ENCODE data around the gene UBL4A. TPM values are rescaled to one million over a fixed set of nuclear protein-coding genes. Genes with fewer than 3 reads are reported as not detected.

UBL4A gene
- total and polyA plus RNA-seq, 9 of the 15 experiments (the other 6 are each of a cell fraction or from before 2014, with no cell fraction given): 15.2 to 140 (median 100) TPM

- BruUV-seq (replicated peaks): no TSS peak
- 90% methylated on average over 3 of the region's 5 CpGs for WGBS (ENCODE audit: insufficient coverage, low coverage, missing lambda C conversion rate)
- Histone ChIP-seq H3K27ac (ENCODE audit: extremely low read depth, low read depth, low read length) (no peak overlapping the region), H3K79me2 (ENCODE audit: control insufficient read depth, insufficient read depth, low read length) (peaks cover 43% of the 10 kb centered on the region), H3K4me2 (ENCODE audit: insufficient read depth, low read length) (no peak overlapping the region), H3K4me1 (replicated peaks in 1 of 2; ENCODE audit: control insufficient read depth in 2 of 2, insufficient read depth in 2 of 2, low read length in 2 of 2) (peaks cover 48 to 69% of the 10 kb centered on the region in 2 experiments), H3K9ac (ENCODE audit: insufficient read depth in 1 of 2, low read depth in 2 of 2, low read length in 2 of 2) (no peak overlapping the region), H3K36me3 (ENCODE audit: control insufficient read depth, insufficient read depth, low read length) (peaks cover 30% of the 10 kb centered on the region), H3K9me3 (replicated peaks; ENCODE audit: control insufficient read depth, insufficient read depth, low read depth, low read length) (no peaks in the 10 kb centered on the region), H2AFZ (ENCODE audit: low read depth, low read length) (no peak overlapping the region), H3K9me1 (ENCODE audit: control insufficient read depth, insufficient read depth, low read length) (no peaks in the 10 kb centered on the region), H4K20me1 (replicated peaks; ENCODE audit: control insufficient read depth, insufficient read depth, low read length) (no peaks in the 10 kb centered on the region), H3K4me3 (no peak overlapping the region), H3K27me3 (ENCODE audit: control insufficient read depth in 2 of 2, insufficient read depth in 2 of 2, low read length in 2 of 2) (no peaks in the 10 kb centered on the region)
- ChIA-PET CTCF (ENCODE audit: low intra/inter-chr PET ratio) (no interaction called here), POLR2A (interaction anchor here (1.7 kb wide), 1 partner anchor 9 kb away, joined by 5 read pairs; the partner anchor contains the start of gene SLC10A3)
- no peak for ATAC-seq
- intact Hi-C loops (cut with micrococcal nuclease) (loop anchor here (5.0 kb wide), 1 partner anchor 36 kb away; the partner anchor contains the start of gene FAM3A), in situ Hi-C loops (cut with MboI) (no loop called here)
- no peak for TF ChIP-seq SMARCA5 (IDR thresholded peaks at IDR 0.05)
- TF ChIP-seq ATF3 (IDR thresholded peaks at IDR 0.05): no peak
- no peak for TF ChIP-seq ATF3 (CRISPR knock-in tag; conservative IDR thresholded peaks at IDR 0.05)
- TF ChIP-seq FOXA3 (CRISPR knock-in tag; conservative IDR thresholded peaks at IDR 0.05 in 1 of 2, IDR thresholded peaks at IDR 0.05 in 1 of 2): no peak
- no peak for TF ChIP-seq MAX (CRISPR knock-in tag; IDR thresholded peaks at IDR 0.05)
- TF ChIP-seq TFE3 (CRISPR knock-in tag; IDR thresholded peaks at IDR 0.05): no peak
- no peak for TF ChIP-seq TEAD2 (tag; IDR thresholded peaks at IDR 0.05)
- DNase-seq (ENCODE audit: extremely low read depth in 1 of 4, low spot score in 3 of 4): no peak
- no peak for FAIRE-seq
Measured at GRCh38 chrX:154481195-154481594, 5.2 kb downstream of the UBL4A start.
